ENCODE data around the gene SLC9A8.

- TF ChIP-seq POLR2A (IDR thresholded peaks at IDR 0.05) = no peak
- TF ChIP-seq, protein P1, sequence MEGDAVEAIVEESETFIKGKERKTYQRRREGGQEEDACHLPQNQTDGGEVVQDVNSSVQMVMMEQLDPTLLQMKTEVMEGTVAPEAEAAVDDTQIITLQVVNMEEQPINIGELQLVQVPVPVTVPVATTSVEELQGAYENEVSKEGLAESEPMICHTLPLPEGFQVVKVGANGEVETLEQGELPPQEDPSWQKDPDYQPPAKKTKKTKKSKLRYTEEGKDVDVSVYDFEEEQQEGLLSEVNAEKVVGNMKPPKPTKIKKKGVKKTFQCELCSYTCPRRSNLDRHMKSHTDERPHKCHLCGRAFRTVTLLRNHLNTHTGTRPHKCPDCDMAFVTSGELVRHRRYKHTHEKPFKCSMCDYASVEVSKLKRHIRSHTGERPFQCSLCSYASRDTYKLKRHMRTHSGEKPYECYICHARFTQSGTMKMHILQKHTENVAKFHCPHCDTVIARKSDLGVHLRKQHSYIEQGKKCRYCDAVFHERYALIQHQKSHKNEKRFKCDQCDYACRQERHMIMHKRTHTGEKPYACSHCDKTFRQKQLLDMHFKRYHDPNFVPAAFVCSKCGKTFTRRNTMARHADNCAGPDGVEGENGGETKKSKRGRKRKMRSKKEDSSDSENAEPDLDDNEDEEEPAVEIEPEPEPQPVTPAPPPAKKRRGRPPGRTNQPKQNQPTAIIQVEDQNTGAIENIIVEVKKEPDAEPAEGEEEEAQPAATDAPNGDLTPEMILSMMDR (IDR thresholded peaks at IDR 0.05) = no peak
These were observed 28.3 kb upstream of the SLC9A8 start for GRCh38 chr20:49784291-49784690.

All from stomach (tissue), 4 donors.